GM21737 (cell line): ENCODE results near the gene C5orf47.
"Not testable (repeated sequence)": the region's sequence is repeated elsewhere in the genome, so short reads cannot be mapped to it uniquely, and the experiment has no call there.

ENCODE experiments used
- ATAC-seq: cut with Tn5 transposase; IDR thresholded peaks from one replicate; pipeline ENCODE4 v1.9.1; 2021; ENCODE audit warnings: mild to moderate bottlenecking, moderate library complexity; ENCODE audit not compliant: unreplicated experiment

C5orf47 gene

GRCh38 chr5:173969167-173970049 lies 19.6 kb upstream of the C5orf47 start:
- ATAC-seq, result no peak

GRCh38 chr5:173970878-173971650 lies 17.9 kb upstream of the C5orf47 start:
- no peak for ATAC-seq

GRCh38 chr5:173971681-173972345 lies 17.2 kb upstream of the C5orf47 start:
- no peak for ATAC-seq

- ATAC-seq, result no peak
Measured at GRCh38 chr5:173972607-173972924, 16.4 kb upstream of the C5orf47 start.

- peak; percentile 79 for ATAC-seq
Measured at GRCh38 chr5:173972925-173973615, 15.9 kb upstream of the C5orf47 start.

- ATAC-seq, result no peak
Measured at GRCh38 chr5:173973616-173973969, 15.4 kb upstream of the C5orf47 start.

- no peak for ATAC-seq
Measured at GRCh38 chr5:173974688-173975239, 14.2 kb upstream of the C5orf47 start.

- no peak for ATAC-seq
Measured at GRCh38 chr5:173981185-173981761, 7.7 kb upstream of the C5orf47 start.

GRCh38 chr5:173984218-173984617 lies 4.8 kb upstream of the C5orf47 start:
- ATAC-seq, result no peak

GRCh38 chr5:173989432-173990082 lies 587 bp downstream of the C5orf47 start:
- ATAC-seq, result no peak

GRCh38 chr5:173997331-173997730 lies 8.4 kb downstream of the C5orf47 start:
- no peak for ATAC-seq

- ATAC-seq, result no peak
Measured at GRCh38 chr5:173998531-173998930, 9.6 kb downstream of the C5orf47 start.

GRCh38 chr5:174000076-174000475 lies 11.1 kb downstream of the C5orf47 start:
- ATAC-seq, result no peak

GRCh38 chr5:174003795-174004194 lies 14.8 kb downstream of the C5orf47 start:
- ATAC-seq, result no peak

GRCh38 chr5:174008922-174009321 lies 20.0 kb downstream of the C5orf47 start:
- ATAC-seq, result no peak

- no peak for ATAC-seq
Measured at GRCh38 chr5:174010365-174010764, 21.4 kb downstream of the C5orf47 start.

- ATAC-seq, result no peak
Measured at GRCh38 chr5:174011441-174011840, 22.5 kb downstream of the C5orf47 start.

GRCh38 chr5:174020069-174020927 lies 31.3 kb downstream of the C5orf47 start:
- ATAC-seq, result not testable (repeated sequence)

- ATAC-seq, result no peak
Measured at GRCh38 chr5:174020928-174021304, 31.9 kb downstream of the C5orf47 start.
